Epithelial cell of esophagus (primary cell): ENCODE data around the gene DYNLT3.

ENCODE experiments used
- DNase-seq: peaks from one replicate; pipeline ENCODE4 v3.0.0; 2010; ENCODE audit warnings: low read depth
- H3K4me3 ChIP-seq: 2 replicates; pipeline ENCODE4 v1.5.1; 2011; ENCODE audit warnings: mild to moderate bottlenecking, low read length, control low read depth
- CTCF ChIP-seq: IDR thresholded peaks from 2 replicates; pipeline ENCODE4 v1.5.1; 2011; ENCODE audit warnings: low read depth, mild to moderate bottlenecking, low read length, control low read depth, inconsistent platforms; ENCODE audit not compliant: insufficient read depth; ENCODE audit errors: missing control alignments

The DYNLT3 gene

GRCh38 chrX:37799936-37800335 is 47.4 kb downstream of the DYNLT3 start:
- no peak for TF ChIP-seq CTCF
- DNase-seq: no peak
- no peak overlapping the region for H3K4me3 ChIP-seq

GRCh38 chrX:37796805-37797204 is 50.6 kb downstream of the DYNLT3 start:
- no peak overlapping the region for H3K4me3 ChIP-seq
- DNase-seq: no peak
- no peak for TF ChIP-seq CTCF

- DNase-seq: no peak
- H3K4me3 ChIP-seq: no peak overlapping the region
- TF ChIP-seq CTCF: no peak
Observed at GRCh38 chrX:37796310-37796709, 51.1 kb downstream of the DYNLT3 start.
